Lung microvascular endothelial cell (primary cell): ENCODE measurements around the gene PTPRG. TPM values are rescaled to one million over a fixed set of nuclear protein-coding genes. Genes with fewer than 3 reads are reported as not detected.

Source experiments
- DNase-seq, 2 donors: peaks; one replicate each; pipeline versions ENCODE4 v3.0.0 to v3.0.0-alpha.2; 2010; ENCODE audit warnings: low read depth in 2 of 2
- total RNA-seq: library from RNA; depleted of rRNA; stranded (reverse); fragments of >200 nt; gene quantifications from 2 replicates; pipeline ENCODE4 v1.2.1, GENCODE V29; 2014

PTPRG gene
- total RNA-seq, 1 donor from 2014 or later: 5.8 TPM

- no peak for DNase-seq
These were observed 610.4 kb downstream of the PTPRG start for GRCh38 chr3:62171789-62172188.

GRCh38 chr3:62172199-62172598 lies 610.8 kb downstream of the PTPRG start:
- no peak for DNase-seq

GRCh38 chr3:62173939-62174515 lies 612.7 kb downstream of the PTPRG start:
- DNase-seq: no peak

- DNase-seq: no peak
These were observed 613.8 kb downstream of the PTPRG start for GRCh38 chr3:62175161-62175560.

DNA sequence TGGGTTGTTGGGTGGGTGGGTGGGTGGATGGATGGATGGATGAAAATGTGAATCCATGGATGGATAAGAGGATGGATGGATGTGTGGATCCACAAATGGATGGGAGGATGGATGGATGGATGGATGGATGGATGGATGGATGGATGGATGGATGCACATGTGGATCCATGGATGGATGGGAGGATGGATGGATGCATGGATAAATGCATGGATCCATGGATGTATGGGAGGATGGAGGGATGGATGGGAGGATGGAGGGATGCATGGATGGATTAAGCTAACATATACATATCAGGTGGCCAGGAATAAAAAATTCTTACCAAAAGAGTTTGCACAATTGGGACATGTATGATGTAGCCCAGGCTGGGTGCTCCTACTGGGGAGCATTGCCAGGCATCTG lies 616.7 kb downstream of the PTPRG start:
- DNase-seq: no peak

DNA sequence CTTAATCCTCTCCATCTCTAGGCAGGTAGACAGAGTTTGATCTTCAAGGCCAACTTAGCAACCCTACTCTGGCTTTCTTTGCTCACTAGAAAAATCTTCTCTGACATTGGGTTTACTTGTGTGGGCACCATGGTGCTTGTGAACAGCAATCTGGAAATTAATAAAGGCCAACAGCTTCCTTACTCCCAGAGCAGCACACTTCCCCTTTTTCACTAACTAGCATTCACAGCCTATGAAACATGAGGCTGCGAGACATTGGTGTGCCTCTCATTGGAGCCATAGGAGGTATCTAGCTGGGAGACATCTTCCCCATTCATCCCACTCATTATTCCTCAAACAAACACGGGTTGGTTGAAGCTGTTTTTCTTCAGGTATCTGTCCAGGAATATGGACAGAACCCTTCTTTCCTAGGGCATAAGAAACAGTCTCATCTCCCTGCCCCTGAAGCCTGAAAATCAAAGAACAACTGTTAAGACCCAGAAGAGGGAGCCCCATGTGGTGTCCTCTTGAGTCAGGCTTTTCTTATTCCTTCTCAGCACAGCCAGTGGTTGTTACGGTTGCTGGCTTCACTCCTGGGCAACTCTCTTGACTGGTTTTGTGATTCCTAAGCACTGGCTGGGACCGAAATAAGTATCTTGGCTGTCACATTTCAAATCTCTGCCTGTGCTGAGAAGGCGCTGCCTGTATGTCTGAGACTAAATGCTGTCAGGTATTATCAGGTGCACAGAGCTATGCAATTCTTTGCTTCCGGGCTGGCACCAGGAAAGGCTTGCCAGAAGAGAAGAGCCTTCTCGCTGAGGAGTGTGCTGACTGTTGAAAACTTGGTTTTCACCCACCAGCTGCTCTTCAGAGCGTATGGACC lies 617.6 kb downstream of the PTPRG start:
- DNase-seq: no peak

GRCh38 chr3:62180514-62180913 lies 619.1 kb downstream of the PTPRG start:
- no peak for DNase-seq

DNA sequence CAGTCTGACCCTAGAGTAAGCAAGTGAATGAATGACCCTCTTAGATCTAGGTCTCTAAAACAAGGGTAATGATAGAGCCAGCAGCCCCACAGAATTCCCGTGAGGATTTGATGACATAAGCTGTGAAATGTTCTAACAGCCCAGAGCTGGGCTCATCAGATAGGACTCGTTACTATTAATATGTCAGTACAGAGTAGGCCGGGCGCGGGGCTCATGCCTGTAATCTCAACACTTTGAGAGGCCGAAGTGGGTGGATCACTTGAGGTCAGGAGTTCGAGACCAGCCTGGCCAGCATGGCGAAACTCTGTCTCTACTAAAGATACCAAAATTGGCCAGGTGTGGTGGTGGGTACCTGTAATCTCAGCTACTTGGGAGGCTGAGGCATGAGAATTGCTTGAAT lies 621.7 kb downstream of the PTPRG start:
- DNase-seq: no peak

DNA sequence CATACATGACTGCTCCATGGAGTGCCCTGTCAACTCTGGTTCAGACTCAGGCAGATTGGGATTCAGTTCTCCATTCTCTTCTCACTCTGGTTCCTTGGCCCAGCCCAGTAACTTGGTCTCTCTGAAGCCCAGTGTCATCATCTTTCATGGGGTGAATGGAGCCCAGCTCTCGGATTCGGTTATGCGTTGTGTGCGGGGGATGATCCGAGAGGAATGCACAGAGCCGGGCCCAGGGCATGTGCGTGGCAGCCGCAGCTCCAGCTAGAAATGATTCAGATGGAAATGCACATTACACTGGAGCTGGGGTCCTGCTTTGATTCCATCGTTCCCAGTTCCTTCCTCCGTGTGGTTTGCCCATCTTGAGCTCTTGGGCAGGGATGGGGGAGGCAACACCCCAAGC lies 622.6 kb downstream of the PTPRG start:
- DNase-seq: no peak

- DNase-seq: no peak
These were observed 623.2 kb downstream of the PTPRG start for GRCh38 chr3:62184559-62184958.

GRCh38 chr3:62187022-62187431 lies 625.7 kb downstream of the PTPRG start:
- peak in 1 of 2 donors; percentile 48 for DNase-seq

GRCh38 chr3:62188681-62189375 lies 627.5 kb downstream of the PTPRG start:
- peak; percentile 78 to 80 for DNase-seq

- DNase-seq: no peak
These were observed 628.0 kb downstream of the PTPRG start for GRCh38 chr3:62189376-62189698.

GRCh38 chr3:62192891-62193290 lies 631.5 kb downstream of the PTPRG start:
- DNase-seq: no peak

DNA sequence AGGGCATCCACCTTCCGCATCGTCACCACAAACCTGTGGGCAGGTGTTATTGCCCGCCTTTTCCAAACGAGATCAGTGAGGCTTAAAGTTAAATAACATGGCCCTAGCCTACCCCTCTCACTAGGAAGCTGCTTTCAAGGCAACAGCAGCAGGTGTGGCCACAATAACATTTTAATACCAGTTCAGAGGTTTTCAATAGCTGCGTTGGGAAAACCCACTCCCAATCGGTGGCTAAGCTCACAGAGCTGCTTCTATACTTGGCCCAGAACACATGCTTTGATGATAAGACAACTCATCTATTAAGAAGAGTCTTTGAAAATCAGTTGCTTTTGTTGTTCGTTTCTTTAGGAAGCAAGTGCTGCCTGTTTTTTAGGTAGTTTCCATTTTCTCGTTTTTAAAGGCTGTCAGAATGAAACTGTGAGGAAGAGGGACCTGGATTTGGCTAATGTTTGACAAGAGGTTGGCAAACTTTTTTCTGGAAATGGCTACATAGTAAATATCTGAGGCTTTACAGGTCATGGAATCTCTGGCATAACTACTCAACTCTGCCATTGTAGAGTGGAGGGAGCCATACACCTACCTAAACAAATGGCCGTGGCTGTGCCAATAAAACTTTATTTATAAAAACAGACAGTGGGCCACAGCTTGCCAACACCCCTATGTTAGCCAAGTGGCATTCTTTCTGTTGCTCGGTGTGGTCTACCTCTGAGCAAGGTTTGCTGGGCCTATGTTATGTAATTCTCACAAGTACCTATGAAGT lies 632.4 kb downstream of the PTPRG start:
- DNase-seq: no peak

GRCh38 chr3:62197350-62198012 lies 636.1 kb downstream of the PTPRG start:
- DNase-seq: no peak

DNA sequence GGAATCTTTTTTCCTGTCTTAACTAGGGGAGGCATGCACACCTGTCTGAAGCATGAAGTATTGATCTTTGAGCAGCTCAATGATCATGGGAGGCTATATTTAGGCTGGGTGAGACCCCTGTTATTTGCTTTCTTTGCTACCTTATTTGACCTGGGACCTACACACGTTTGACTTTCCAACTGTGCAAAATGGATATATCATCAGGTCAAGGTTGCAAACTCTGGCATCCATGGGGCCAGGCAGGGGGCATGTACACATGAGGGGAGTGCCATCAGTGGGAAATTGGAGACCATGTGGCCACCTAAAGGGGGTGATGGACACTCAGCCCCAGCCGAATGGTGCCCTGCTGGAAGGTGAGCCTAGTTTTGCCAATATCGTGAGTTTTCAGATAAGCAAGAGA lies 637.8 kb downstream of the PTPRG start:
- DNase-seq: no peak

DNA sequence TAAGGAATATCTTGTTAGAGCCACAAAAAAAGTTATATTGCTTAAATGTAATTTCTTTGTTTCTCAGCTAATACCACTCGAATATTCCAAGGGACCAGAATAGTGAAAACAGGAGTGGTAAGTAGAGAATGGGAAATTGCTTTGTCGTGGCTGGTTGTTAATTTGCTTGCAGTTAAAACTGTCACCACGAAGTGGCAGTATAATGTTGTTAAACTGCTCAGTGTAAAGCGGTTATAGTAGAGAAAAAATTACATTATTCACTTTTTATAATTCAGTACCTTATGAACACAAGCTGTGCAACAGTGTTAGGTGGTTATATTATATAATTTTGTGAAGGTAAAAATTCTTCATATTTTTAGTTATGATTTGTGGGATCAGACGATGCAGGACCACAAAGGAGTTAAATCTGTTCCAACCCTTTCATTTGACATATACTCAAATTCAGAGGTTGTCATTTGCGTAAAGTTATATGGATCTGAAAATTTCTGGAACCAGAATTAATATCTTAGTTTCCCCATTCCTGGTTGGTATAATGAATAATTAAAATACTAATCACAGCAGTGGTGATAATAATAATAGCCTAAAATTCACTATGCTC lies 640.2 kb downstream of the PTPRG start:
- DNase-seq: peak; percentile 49 to 54

DNA sequence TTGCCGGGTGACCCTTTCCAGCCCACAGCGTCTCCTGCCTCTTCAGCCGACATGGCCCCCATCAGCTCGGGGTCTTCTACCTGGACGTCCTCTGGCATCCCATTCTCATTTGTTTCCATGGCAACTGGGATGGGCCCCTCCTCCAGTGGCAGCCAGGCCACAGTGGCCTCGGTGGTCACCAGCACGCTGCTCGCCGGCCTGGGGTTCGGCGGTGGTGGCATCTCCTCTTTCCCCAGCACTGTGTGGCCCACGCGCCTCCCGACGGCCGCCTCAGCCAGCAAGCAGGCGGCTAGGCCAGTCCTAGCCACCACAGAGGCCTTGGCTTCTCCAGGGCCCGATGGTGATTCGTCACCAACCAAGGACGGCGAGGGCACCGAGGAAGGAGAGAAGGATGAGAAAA lies 641.8 kb downstream of the PTPRG start:
- no peak for DNase-seq

GRCh38 chr3:62203561-62203960 lies 642.2 kb downstream of the PTPRG start:
- no peak for DNase-seq

- no peak for DNase-seq
These were observed 645.8 kb downstream of the PTPRG start for GRCh38 chr3:62207197-62207596.
